HepG2 (cell line): ENCODE measurements around the gene PFDN2. TPM values are rescaled to one million over a fixed set of nuclear protein-coding genes. Genes with fewer than 3 reads are reported as not detected.

Experiments used
- ATAC-seq: fragments of 200-7000 bp; cut with Tn5 transposase; 3 replicates; pipeline ENCODE4 v1.9.1; 2020; ENCODE audit warnings: mild to moderate bottlenecking, moderate library complexity
- BruUV-seq: library from RNA; stranded (reverse); fragments of 400-500 nt; replicated peaks from 2 replicates; lab custom pipeline; 2021; lab: Mats Ljungman, UMichigan
- CTCF ChIA-PET: fragments of 300-600 bp; formaldehyde crosslinking; extraction: SDS; loops from one replicate; lab custom pipeline; 2021; ENCODE audit warnings: low total read pairs, inconsistent platforms, low intra/inter-chr PET ratio; lab: Yijun Ruan, JAX
- POLR2A ChIA-PET: fragments of 350-600 bp; sonication (Branson Sonifier 250); formaldehyde crosslinking; loops from one replicate; lab custom pipeline; 2020; ENCODE audit warnings: antibody characterized with exemption, inconsistent platforms; lab: Yijun Ruan, JAX
- DNase-seq: peaks from one replicate; pipeline ENCODE4 v3.0.0-alpha.2; 2015; ENCODE audit warnings: low spot score
- FAIRE-seq: peaks from 3 replicates; lab custom pipeline; 2011; peaks lifted over from hg19 to GRCh38; lab: Jason Lieb, UNC
- H2AFZ ChIP-seq: one replicate; pipeline ENCODE4 v1.6.1; 2011; ENCODE audit warnings: low read length, inconsistent platforms
- H3K27ac ChIP-seq: fragments of 300-600 bp; 3 replicates; pipeline ENCODE4 v1.8.0; 2011; ENCODE audit warnings: mixed run types, mild to moderate bottlenecking, mixed read lengths, low read length, inconsistent platforms; ENCODE audit not compliant: insufficient read depth; ENCODE audit errors: extremely low read length
- H3K27me3 ChIP-seq, 2 experiments: fragments of 200-600 bp in 1 of 2; 2 replicates in 1 of 2; 3 replicates in 1 of 2; pipeline versions ENCODE4 v1.6.0 to v1.8.0; 2011; ENCODE audit warnings: low read length in 2 of 2, mild to moderate bottlenecking in 2 of 2, moderate library complexity in 2 of 2, inconsistent platforms in 1 of 2; ENCODE audit not compliant: insufficient read depth in 2 of 2, control insufficient read depth in 1 of 2
- H3K36me3 ChIP-seq, 2 experiments: fragments of 200-600 bp in 1 of 2; replicated peaks in 1 of 2; 2 replicates in 1 of 2; 3 replicates in 1 of 2; pipeline versions ENCODE4 v1.5.1 to v1.8.0; 2011; ENCODE audit warnings: low read length in 2 of 2, inconsistent platforms in 1 of 2; ENCODE audit not compliant: insufficient read depth in 2 of 2, control insufficient read depth in 1 of 2
- H3K4me1 ChIP-seq: 2 replicates; pipeline ENCODE4 v1.5.1; 2012; ENCODE audit warnings: low read length, inconsistent platforms; ENCODE audit not compliant: insufficient read depth
- H3K4me2 ChIP-seq: 2 replicates; pipeline ENCODE4 v1.6.0; 2011; ENCODE audit warnings: low read depth, low read length, inconsistent platforms
- H3K4me3 ChIP-seq, 3 experiments: fragments of 200-600 bp in 1 of 3; sonication (generic), shearing (Covaris generic) in 1 of 3; replicated peaks in 1 of 3; 2 replicates each; pipeline ENCODE4 v1.5.1; 2011 to 2016; ENCODE audit warnings: low read length in 3 of 3, inconsistent platforms in 2 of 3, low read depth in 2 of 3, mild to moderate bottlenecking in 2 of 3, control low read depth in 1 of 3, mixed read lengths in 1 of 3; ENCODE audit not compliant: insufficient read depth in 1 of 3
- H3K79me2 ChIP-seq: one replicate; pipeline ENCODE4 v1.6.1; 2011; ENCODE audit warnings: low read length, inconsistent platforms; ENCODE audit not compliant: insufficient read depth
- H3K9ac ChIP-seq: 2 replicates; pipeline ENCODE4 v1.6.0; 2011; ENCODE audit warnings: mild to moderate bottlenecking, low read depth, low read length, inconsistent platforms; ENCODE audit not compliant: insufficient read depth
- H3K9me3 ChIP-seq: 2 replicates; pipeline ENCODE4 v1.5.1; 2012; ENCODE audit warnings: mild to moderate bottlenecking, low read length
- H4K20me1 ChIP-seq: 2 replicates; pipeline ENCODE4 v1.6.0; 2011; ENCODE audit warnings: inconsistent platforms, mild to moderate bottlenecking, low read length, moderate library complexity; ENCODE audit not compliant: insufficient read depth
- DNMT1 ChIP-seq: sonication (generic); formaldehyde crosslinking; IDR thresholded peaks from 2 replicates; pipeline ENCODE4 v1.5.1; 2020; ENCODE audit warnings: mild to moderate bottlenecking, missing genetic modification reagents
- MATR3 ChIP-seq: sonication (generic); formaldehyde crosslinking; IDR thresholded peaks from 2 replicates; pipeline ENCODE4 v1.4.0; 2020; ENCODE audit warnings: missing genetic modification reagents
- MYC ChIP-seq: sonication (generic); formaldehyde crosslinking; IDR thresholded peaks from 2 replicates; pipeline ENCODE4 v1.9.0; 2021; ENCODE audit warnings: missing genetic modification reagents, borderline replicate concordance
- NFE2L2 ChIP-seq: fragments of 150-350 bp; IDR thresholded peaks from 2 replicates; pipeline ENCODE4 v1.6.1; 2014; ENCODE audit warnings: low read length
- ZNF619 ChIP-seq: sonication (generic); formaldehyde crosslinking; IDR thresholded peaks from 2 replicates; pipeline ENCODE4 v1.4.0; 2020; ENCODE audit warnings: mild to moderate bottlenecking, missing genetic modification reagents
- WGBS: methylation state at CpG from one replicate; pipeline ENCODE4 v1.1.6; 2017; ENCODE audit warnings: low lambda C conversion rate; 5-methylcytosine and 5-hydroxymethylcytosine counted together
- in situ Hi-C: cut with HindIII; loops from 2 replicates; pipeline ENCODE4 v1.10.0; 2017; ENCODE audit warnings: low pct_unique_long_range_greater_than_20kb; ENCODE audit not compliant: extremely low pct_ligation_motif_present
- intact Hi-C: fragments of 100-400 bp; cut with micrococcal nuclease; formaldehyde crosslinking; loops from one replicate; pipeline ENCODE4 v1.10.0; 2022; ENCODE audit not compliant: unreplicated experiment
- polyA plus RNA-seq, 8 experiments: library from polyadenylated mRNA; depleted of rRNA in 3 of 8; stranded (reverse) in 7 of 8; unstranded in 1 of 8; fragments of >200 nt; fragmentation: Illumina TruSeq in 4 of 8; extraction: Trizol in 4 of 8; gene quantifications; 2 replicates each; pipeline versions ENCODE4 v1.2.1 to v1.2.3, GENCODE V29; 2011 to 2016; ENCODE audit warnings: low read depth in 4 of 8, missing spikeins in 1 of 8, mixed read lengths in 1 of 8; ENCODE audit not compliant: insufficient read depth in 1 of 8
- total RNA-seq, 5 experiments: library from RNA; depleted of rRNA; stranded (reverse); fragments of >200 nt; fragmentation: Illumina TruSeq; extraction: Trizol; gene quantifications; 2 replicates each; pipeline ENCODE4 v1.2.3, GENCODE V29; 2016; ENCODE audit warnings: low read depth in 1 of 5
- TF ChIP-seq, protein P1 (sequence below): sonication (generic); formaldehyde crosslinking; IDR thresholded peaks from 2 replicates; pipeline ENCODE4 v1.5.0; 2020; ENCODE audit warnings: mild to moderate bottlenecking, missing genetic modification reagents, borderline replicate concordance
- TF ChIP-seq, protein P2 (sequence below): sonication (generic); formaldehyde crosslinking; IDR thresholded peaks from 2 replicates; pipeline ENCODE4 v1.4.0; 2020; ENCODE audit warnings: missing genetic modification reagents

The PFDN2 gene
- total and polyA plus RNA-seq, 2 of the 13 experiments (the other 11 are each of a cell fraction or from before 2014, with no cell fraction given), result 62.6 to 63.6 TPM

DNA sequence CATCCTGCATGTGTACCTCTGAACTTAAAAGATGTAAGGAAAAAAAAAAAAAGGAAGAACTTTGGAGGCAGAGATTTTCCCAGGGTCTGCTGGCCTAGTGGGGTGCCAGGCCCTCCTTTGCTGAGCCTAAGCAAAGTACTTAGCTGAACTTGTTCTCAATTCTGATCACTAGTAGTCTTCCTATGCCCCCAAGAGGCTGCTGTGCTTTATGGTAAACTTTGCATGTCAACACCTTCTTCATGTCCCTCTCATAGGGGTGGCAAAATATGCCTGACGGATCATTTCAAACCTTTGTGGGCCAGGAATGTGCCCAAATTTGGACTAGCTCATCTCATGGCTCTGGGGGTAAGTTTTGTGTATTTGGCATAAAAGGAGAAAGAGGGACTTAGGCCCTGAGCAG is 40.0 kb upstream of the PFDN2 start:
- ChIA-PET POLR2A (interaction anchor here (1.0 to 2.2 kb wide), 2 partner anchors 8 to 25 kb away, joined by 3 to 5 read pairs; partner anchors contain the start of genes DEDD and PPOX), CTCF (no interaction called here)
- Histone ChIP-seq H3K4me2 (no peak overlapping the region), H4K20me1 (no peaks in the 10 kb centered on the region), H3K36me3 (peaks cover 8 to 25% of the 10 kb centered on the region in 2 experiments; a peak in 4 of 5 replicates), H3K79me2 (peaks cover 17% of the 10 kb centered on the region), H2AFZ (no peak overlapping the region), H3K4me1 (peaks cover 48% of the 10 kb centered on the region), H3K9ac (no peak overlapping the region), H3K27me3 (no peaks in the 10 kb centered on the region; a peak in 1 of 5 replicates), H3K9me3 (no peaks in the 10 kb centered on the region), H3K4me3 (no peak overlapping the region), H3K27ac (no peak overlapping the region)
- in situ Hi-C loops, result no loop called here
- no peak for TF ChIP-seq NFE2L2
- TF ChIP-seq ZNF619 (CRISPR knock-in tag), result no peak
- TF ChIP-seq, protein P1, sequence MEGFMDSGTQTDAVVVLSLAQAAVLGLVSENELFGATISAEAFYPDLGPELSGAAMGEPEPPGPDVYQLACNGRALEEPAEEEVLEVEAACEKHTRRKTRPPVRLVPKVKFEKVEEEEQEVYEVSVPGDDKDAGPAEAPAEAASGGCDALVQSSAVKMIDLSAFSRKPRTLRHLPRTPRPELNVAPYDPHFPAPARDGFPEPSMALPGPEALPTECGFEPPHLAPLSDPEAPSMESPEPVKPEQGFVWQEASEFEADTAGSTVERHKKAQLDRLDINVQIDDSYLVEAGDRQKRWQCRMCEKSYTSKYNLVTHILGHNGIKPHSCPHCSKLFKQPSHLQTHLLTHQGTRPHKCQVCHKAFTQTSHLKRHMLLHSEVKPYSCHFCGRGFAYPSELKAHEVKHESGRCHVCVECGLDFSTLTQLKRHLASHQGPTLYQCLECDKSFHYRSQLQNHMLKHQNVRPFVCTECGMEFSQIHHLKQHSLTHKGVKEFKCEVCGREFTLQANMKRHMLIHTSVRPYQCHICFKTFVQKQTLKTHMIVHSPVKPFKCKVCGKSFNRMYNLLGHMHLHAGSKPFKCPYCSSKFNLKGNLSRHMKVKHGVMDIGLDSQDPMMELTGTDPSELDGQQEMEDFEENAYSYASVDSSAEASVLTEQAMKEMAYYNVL (CRISPR knock-in tag), result no peak
- TF ChIP-seq MYC (CRISPR knock-in tag), result no peak
- TF ChIP-seq DNMT1 (CRISPR knock-in tag), result no peak
- no peak for TF ChIP-seq MATR3
- TF ChIP-seq, protein P2, sequence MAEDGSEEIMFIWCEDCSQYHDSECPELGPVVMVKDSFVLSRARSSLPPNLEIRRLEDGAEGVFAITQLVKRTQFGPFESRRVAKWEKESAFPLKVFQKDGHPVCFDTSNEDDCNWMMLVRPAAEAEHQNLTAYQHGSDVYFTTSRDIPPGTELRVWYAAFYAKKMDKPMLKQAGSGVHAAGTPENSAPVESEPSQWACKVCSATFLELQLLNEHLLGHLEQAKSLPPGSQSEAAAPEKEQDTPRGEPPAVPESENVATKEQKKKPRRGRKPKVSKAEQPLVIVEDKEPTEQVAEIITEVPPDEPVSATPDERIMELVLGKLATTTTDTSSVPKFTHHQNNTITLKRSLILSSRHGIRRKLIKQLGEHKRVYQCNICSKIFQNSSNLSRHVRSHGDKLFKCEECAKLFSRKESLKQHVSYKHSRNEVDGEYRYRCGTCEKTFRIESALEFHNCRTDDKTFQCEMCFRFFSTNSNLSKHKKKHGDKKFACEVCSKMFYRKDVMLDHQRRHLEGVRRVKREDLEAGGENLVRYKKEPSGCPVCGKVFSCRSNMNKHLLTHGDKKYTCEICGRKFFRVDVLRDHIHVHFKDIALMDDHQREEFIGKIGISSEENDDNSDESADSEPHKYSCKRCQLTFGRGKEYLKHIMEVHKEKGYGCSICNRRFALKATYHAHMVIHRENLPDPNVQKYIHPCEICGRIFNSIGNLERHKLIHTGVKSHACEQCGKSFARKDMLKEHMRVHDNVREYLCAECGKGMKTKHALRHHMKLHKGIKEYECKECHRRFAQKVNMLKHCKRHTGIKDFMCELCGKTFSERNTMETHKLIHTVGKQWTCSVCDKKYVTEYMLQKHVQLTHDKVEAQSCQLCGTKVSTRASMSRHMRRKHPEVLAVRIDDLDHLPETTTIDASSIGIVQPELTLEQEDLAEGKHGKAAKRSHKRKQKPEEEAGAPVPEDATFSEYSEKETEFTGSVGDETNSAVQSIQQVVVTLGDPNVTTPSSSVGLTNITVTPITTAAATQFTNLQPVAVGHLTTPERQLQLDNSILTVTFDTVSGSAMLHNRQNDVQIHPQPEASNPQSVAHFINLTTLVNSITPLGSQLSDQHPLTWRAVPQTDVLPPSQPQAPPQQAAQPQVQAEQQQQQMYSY (CRISPR knock-in tag), result no peak
- FAIRE-seq (no peak), ATAC-seq (no peak), DNase-seq (no peak)
- BruUV-seq, result no TSS peak
- intact Hi-C loops, result no loop called here
- WGBS, result 100% methylated on average over 1 of the region's 1 CpG
